GM19240 (cell line): ENCODE measurements around the gene GARIN5A.

Experiments used
- DNase-seq: peaks from one replicate; pipeline ENCODE4 v3.0.0; 2011; ENCODE audit warnings: low spot score; ENCODE audit not compliant: insufficient read length

Gene GARIN5A

DNA sequence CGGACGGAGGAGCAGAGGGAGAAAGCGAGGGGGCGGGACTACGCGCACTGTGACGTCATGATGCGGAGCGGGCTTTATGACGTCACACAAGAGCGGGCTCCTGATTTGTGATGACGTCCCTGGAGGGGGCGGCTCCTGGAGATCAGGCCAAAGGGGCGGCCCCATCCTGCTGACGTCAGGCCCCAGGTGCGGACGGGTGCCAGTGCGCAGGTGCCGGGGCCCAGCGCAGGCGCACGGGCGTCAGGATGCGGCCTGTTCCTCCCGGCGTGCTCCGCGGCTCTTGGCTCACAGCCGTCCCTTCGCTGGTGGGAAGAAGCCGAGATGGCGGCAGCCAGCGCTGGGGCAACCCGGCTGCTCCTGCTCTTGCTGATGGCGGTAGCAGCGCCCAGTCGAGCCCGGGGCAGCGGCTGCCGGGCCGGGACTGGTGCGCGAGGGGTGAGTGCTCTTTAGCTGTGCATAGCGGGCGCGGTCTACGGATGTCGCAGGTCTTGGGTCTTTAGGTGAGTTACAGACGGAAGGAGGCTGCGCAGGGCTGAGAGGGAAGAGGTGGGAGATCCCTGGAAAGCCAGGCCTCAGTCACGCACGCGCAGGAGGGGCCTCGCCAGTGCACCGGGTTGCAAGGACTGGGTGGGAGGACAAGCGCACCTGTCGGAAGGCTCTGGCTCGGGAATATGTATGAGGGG, at the start of gene GARIN5A, which contains the start of gene EMC10:
GARIN5A (minus strand) TSS at position 625 of the 683 bp plus-strand sequence; CDS start at position 165, 460 bp downstream.
EMC10 (plus strand) TSS at position 284 of the 683 bp plus-strand sequence; CDS start at position 322, 38 bp downstream.
- peak; percentile 100 for DNase-seq

GRCh38 chr19:50522881-50523280, 46.2 kb upstream of the GARIN5A start:
- DNase-seq = no peak

GRCh38 chr19:50520822-50521465, 44.3 kb upstream of the GARIN5A start:
- no peak for DNase-seq

- DNase-seq = no peak
Measured at GRCh38 chr19:50519006-50519575, 42.4 kb upstream of the GARIN5A start.

DNA sequence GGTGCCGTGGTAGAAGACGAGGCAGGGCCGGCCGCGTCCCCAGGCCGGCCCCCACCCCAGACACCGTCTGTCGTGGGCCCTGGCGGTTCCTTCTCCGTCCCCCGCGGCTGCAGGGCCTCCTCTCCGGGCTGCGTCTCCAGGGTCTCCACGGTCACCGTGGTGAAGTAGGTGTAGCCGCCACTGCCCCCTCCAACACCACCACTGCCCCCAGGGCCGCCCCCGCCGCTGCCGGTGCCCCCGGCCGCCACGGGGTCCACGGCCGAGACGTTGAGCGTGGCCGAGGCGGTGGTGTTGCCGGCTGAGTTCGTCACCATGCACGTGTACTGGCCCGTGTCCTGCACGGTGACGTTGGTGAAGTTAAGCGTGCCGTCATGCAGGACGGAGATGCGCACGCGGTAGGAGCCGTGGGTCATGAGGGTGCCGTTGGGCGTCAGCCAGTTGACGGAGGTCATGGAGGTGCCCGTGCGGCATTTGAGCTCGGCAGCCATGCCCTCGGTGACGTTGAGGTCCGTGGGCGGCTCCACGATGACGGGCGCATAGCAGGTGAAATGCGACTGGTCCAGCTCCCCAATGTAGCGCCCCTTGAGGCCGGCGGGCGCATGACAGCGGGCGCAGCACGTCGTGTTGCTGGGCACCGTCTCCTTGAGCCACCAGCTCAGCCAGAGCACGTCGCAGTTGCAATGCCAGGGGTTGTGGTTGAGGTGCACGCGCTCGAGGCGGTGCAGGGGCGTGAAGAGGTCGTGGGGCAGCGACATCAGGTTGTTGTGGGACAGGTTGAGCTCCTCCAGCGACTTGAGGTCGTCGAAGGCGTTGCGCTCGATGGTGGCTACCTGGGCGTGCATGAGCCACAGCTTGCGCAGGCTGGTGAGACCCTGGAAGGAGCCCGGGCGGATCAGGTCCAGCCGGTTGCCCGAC, 41.7 kb upstream of the GARIN5A start:
- DNase-seq = no peak

DNA sequence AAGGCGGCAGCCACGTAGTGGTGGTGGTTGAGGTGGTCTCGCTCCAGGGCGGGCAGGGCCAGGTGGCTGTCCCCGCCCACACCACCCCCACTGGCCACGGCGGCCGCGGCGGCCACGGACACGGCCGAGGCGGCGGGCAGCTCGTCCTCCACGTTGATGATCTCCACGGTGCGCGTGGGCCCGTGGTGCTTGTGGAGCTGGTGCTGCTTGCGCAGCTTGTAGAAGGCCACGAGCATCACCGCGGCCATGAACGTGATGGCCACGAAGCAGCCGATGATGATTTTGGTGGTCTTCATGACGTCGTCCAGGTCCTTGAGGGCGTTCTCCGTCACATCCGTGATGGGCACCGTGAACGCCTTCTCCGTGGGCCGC, 41.0 kb upstream of the GARIN5A start:
- DNase-seq = no peak

GRCh38 chr19:50516964-50517703, 40.5 kb upstream of the GARIN5A start:
- no peak for DNase-seq

DNA sequence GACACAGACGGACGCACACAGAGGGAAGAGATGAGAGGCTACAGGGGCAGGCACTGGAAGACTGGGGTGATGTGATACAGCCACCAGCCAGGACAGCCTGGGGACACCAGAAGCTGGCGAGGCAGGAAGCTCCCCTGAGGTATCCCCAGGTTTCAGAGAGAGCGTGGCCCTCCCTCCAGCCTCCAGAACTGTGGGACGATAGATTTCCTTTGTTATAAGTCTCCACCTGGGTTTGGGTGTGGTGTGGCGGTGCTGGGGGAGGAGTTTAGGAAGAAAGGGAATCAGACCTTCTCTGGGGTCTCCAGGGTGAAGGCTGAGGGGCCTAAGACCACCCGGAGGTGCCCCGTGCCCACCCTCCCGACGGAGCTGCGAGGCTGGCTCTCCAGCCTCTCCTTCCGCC, 39.8 kb upstream of the GARIN5A start:
- no peak for DNase-seq

DNA sequence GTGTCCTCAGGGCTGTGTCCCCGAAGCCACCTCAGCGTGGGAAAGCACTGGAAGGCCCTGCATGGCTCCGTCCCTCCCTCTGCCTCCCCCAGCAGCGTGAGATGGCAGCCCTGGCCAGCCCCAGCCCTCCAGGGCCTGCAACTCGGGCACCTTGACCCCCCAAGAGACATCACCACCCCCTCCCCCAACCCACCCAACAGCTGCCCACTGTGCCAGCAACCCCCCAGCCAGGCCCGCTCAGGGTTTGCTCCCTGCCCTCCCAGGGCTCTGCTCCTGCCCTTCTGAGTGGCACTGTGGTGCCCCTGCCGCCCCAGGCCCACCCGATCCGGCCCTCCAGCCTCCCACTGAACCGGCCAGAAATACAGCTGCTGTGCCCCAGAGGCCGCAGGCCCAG, 38.5 kb upstream of the GARIN5A start:
- DNase-seq = no peak

GRCh38 chr19:50514346-50515167, 37.9 kb upstream of the GARIN5A start:
- DNase-seq = no peak

DNA sequence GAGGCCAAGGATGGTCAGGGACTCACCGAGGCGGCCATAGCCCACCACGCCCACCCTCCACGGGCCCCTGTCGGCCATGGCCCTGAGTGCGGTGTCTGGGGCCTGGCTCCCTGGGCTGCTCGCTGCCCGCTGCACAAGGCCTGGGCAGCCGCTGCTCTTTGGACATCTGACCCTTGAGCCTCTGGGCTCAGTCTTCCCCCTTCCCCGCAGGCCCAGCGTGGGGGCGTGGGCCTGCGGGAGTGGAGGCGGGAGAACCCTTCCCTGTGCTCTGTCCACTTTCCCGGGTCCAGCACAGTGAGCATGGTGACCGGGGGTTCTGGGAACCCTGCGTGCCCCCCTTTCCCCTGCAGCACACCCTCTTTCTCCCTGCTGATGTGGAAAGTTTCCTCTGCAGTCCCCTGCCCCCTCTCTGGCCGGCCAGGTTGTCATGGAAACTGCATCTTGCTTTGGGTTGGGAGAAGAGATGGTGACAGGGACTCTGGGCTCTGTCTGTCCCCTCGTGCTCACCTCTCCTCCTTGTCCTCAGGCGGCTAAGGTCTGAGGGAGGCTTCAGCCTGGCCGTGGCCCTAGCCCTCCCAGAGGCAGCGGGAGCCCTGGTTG, 37.2 kb upstream of the GARIN5A start, which contains the start of gene ASPDH:
ASPDH (minus strand) TSS at position 168 of the 600 bp plus-strand sequence; CDS start at position 78, 90 bp downstream.
- DNase-seq = no peak

GRCh38 chr19:50512999-50513745, 36.5 kb upstream of the GARIN5A start:
- no peak for DNase-seq

GRCh38 chr19:50512112-50512998, 35.7 kb upstream of the GARIN5A start:
- no peak for DNase-seq

DNA sequence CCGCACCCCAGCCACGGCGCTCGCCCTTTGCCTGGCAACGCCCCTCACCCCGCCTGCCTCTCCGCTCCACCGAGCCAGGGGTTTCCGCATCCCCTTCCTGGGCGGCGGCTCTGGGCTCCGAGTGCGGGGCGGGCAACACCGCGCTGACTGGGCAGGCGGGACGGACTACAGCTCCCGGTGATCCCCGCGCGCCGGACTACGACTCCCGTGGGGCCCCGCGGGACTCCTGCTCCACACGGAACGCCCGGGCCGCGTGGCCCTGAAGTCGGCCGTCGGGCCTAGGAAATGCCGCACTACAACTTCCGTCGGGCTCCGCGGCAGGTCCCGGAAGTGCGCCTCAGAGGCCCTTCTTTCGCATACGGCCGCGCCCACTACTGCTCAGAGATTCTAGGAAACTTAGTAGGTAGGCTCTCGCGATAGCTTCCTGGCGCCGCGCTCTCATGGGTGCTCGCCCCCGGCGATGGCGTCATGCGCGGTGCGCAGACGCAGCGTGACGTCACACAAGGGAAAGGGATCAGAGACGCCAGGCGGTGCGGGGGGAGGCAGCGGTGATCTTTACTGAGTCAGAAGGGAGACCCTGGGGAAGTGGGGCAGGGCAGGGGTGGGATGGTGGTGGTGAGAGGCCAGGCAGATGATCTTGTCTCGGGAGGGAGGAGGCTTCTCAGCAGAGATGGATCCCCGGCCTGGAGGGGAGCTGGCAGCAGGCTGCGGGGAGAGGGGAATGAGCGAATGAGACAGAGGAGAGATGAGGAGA, 34.6 kb upstream of the GARIN5A start, which contains the start of gene JOSD2:
JOSD2 (minus strand) TSS at position 123 of the 754 bp plus-strand sequence. CDS start 760 bp downstream, outside the sequence.
- peak; percentile 100 for DNase-seq

DNA sequence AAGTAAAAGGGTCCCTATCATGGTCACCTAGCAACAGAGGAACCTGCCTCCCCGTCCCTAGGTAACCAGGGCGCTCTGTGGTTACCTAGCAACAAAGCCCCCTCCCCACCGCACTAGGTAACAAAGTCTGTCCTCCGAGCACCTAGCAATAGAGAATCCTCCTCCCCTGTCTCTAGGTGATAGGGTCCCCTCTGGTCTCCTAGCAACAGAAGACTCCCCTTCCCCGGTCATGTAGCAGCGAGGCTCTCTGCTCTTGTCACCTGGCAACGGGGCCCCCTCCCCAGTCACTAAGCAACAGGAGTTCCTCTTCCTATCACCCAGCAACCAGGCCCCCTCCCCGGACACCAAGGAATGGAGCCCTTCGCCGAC, 34.0 kb upstream of the GARIN5A start:
- DNase-seq = no peak

DNA sequence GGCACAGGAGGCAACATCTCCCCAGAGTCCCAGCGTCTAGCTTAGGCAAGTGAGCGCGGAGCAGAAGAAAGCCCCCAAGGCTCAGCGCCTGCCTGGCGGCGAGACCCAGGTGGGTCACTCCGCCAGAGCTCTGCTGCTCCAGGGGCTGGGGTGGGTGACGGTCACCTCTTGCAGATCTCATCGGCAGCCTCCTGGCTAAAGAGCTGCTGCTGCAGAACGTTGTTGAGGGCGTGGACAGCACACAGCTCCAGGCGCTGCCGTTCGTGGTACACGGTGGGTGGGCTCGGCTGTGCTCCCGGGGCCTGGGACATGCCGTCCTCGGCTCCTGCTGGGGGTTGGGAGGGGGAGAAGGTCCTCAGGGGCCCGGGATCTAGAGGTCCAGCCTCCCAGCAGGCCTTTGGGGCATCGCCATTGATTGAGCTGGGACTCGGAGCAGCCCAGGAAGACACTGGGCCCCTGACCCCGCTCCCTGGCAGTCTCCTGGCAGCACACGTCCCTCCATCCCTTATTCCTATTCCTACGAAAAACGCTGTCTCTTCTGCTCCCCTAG, 33.5 kb upstream of the GARIN5A start:
- DNase-seq = no peak

- no peak for DNase-seq
Measured at GRCh38 chr19:50509366-50509765, 32.7 kb upstream of the GARIN5A start.
